Heart left ventricle (tissue), 16 donors: ENCODE results near the gene FRMD1. TPM values are rescaled to one million over a fixed set of nuclear protein-coding genes. Genes with fewer than 3 reads are reported as not detected.

Experiments used
- ATAC-seq, 4 donors: fragments of 200-7000 bp; cut with Tn5 transposase; one replicate each; pipeline ENCODE4 v1.9.1; 2020 to 2022; ENCODE audit warnings: moderate library complexity in 4 of 4, mild to moderate bottlenecking in 3 of 4, moderate number of reproducible peaks in 1 of 4
- DNase-seq, 5 donors: peaks; one replicate each; pipeline ENCODE4 v3.0.0-alpha.2; 2020
- H3K27ac ChIP-seq, 12 donors: fragments of 200-600 bp; sonication (generic) in 4 of 12; one replicate each; pipeline versions ENCODE4 v1.5.0 to v1.8.0; 2016 to 2022; ENCODE audit warnings: mild to moderate bottlenecking in 2 of 12
- H3K27me3 ChIP-seq, 9 donors: fragments of 200-600 bp; sonication (generic) in 2 of 9; one replicate each; pipeline versions ENCODE4 v1.5.1 to v1.8.0; 2016 to 2022; ENCODE audit warnings: mild to moderate bottlenecking in 3 of 9
- H3K36me3 ChIP-seq, 9 donors: fragments of 200-600 bp; sonication (generic) in 2 of 9; one replicate each; pipeline versions ENCODE4 v1.5.0 to v1.8.0; 2018 to 2022; ENCODE audit warnings: mild to moderate bottlenecking in 2 of 9
- H3K4me1 ChIP-seq, 12 donors: fragments of 200-600 bp; sonication (generic) in 4 of 12; one replicate each; pipeline versions ENCODE4 v1.5.0 to v1.8.0; 2016 to 2022; ENCODE audit warnings: mild to moderate bottlenecking in 3 of 12
- H3K4me3 ChIP-seq, 12 donors: fragments of 200-600 bp; sonication (generic) in 4 of 12; one replicate each; pipeline versions ENCODE4 v1.5.0 to v1.8.0; 2017 to 2022; ENCODE audit warnings: mild to moderate bottlenecking in 9 of 12, moderate library complexity in 4 of 12
- H3K9me3 ChIP-seq, 12 donors: fragments of 200-600 bp; sonication (generic) in 4 of 12; one replicate each; pipeline versions ENCODE4 v1.5.0 to v1.8.0; 2016 to 2022; ENCODE audit warnings: mild to moderate bottlenecking in 1 of 12
- POLR2A ChIP-seq, 2 donors: fragments of 450-650 bp; IDR thresholded peaks; one replicate each; pipeline ENCODE4 v1.6.1; 2017; ENCODE audit warnings: antibody characterized with exemption in 2 of 2, mild to moderate bottlenecking in 2 of 2, moderate library complexity in 2 of 2
- WGBS, 4 donors: extraction: QIAGEN DNeasy Blood & Tissue Kit in 2 of 4; methylation state at CpG; one replicate each; pipeline versions ENCODE4 v1.1.5 to v1.1.7; 2013 to 2018; 5-methylcytosine and 5-hydroxymethylcytosine counted together
- intact Hi-C, 10 donors: fragments of 100-400 bp; cut with DNase I; formaldehyde crosslinking; loops; one replicate each; pipeline versions ENCODE4 v1.11.1 to v1.14.2; 2022
- polyA plus RNA-seq, 2 donors: library from polyadenylated mRNA; stranded (reverse); fragments of 200-250 nt; gene quantifications; one replicate each; pipeline ENCODE4 v1.2.3, GENCODE V29; 2013
- total RNA-seq, 9 donors: library from RNA; depleted of rRNA in 2 of 9; stranded (reverse); fragments of >200 nt in 2 of 9; fragmentation: NEBNext Ultra II Directional in 3 of 9; extraction: Animal tissue kit (Norgen Biotek cat#: 25700) in 3 of 9; gene quantifications; one replicate each; pipeline versions ENCODE4 v1.1.0 to v1.2.4, GENCODE V29; 2016 to 2023
- TF ChIP-seq, protein P1 (sequence below), 12 donors: fragments of 200-600 bp; sonication (generic) in 4 of 12; IDR thresholded peaks; one replicate each; pipeline versions ENCODE4 v1.5.0 to v1.8.0; 2018 to 2022; ENCODE audit warnings: antibody characterized with exemption in 12 of 12, mild to moderate bottlenecking in 5 of 12
- donor health status: ischemic (EF 13 %, LVEDD 7.1; RV severe dilation, severe dysfunction).
- donor health status: healthy with polysubstance abuse.
- donor health status: DM: no; HTN: yes; CAD: no.
- donor health status: DM: no; HTN: no; CAD: no.
- donor health status: ischemic (EF 25% LVEDD 6.9; RV normal size, moderate dysfunction).
- donor health status: ischemic (EF 25% LVEDD 5.7; RV mildly dilated, moderate dysfunction).
- donor health status: healthy.
- donor health status: DM: yes; HTN: yes; CAD: no.
- donor health status: ischemic (EF 35%, LVEDD 5.7; RV mildly dilated, moderate dysfunction).
- donor health status: nonischemic (EF 11% LVEDD 7.7; RV severe dilation, severe dysfunction).
- donor health status: DM: yes; HTN: yes; CAD: no.
- donor health status: PGD.
- donor health status: ischemic (EF 29% LVEDD 5.4; RV normal size, mild dysfunction).
- donor health status: nonischemic (EF 23%, LVEDD 6.1; RV moderate dilation, normal function).

Gene FRMD1
- total and polyA plus RNA-seq, 11 donors: 0.04 to 0.50 (median 0.14) TPM; not detected in 7

DNA sequence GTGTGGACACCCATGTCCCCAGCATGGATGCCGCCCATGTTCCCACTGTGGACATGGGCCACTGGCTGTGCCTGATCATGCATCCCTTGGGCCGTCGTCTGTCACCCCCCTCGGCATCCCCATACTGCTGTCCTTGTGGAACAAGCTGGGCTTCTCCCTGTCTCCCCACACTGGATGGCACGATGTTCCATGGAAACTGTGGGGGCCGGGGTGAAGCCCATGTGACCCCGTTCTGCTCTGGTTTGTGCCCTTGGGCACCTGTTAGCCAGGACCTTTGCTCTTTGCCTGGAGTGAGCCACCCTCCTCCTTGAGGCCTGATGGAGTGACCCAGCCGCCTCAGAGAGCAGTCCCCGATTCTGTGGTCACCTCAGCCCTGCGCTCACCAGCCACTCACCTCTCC lies 7.6 kb upstream of the FRMD1 start:
- Histone ChIP-seq H3K4me3 (no peak overlapping the region), H3K4me1 (peaks cover 0 to 15% (median 8%) of the 10 kb centered on the region in 12 donors), H3K36me3 (no peaks in the 10 kb centered on the region), H3K27ac (no peak overlapping the region), H3K9me3 (no peaks in the 10 kb centered on the region), H3K27me3 (no peaks in the 10 kb centered on the region)
- no peak for ATAC-seq
- 93 to 98% (median 96%) methylated on average over 10 of the region's 10 CpGs for WGBS, 4 donors
- no peak for TF ChIP-seq POLR2A (IDR thresholded peaks at IDR 0.05)
- TF ChIP-seq, protein P1, sequence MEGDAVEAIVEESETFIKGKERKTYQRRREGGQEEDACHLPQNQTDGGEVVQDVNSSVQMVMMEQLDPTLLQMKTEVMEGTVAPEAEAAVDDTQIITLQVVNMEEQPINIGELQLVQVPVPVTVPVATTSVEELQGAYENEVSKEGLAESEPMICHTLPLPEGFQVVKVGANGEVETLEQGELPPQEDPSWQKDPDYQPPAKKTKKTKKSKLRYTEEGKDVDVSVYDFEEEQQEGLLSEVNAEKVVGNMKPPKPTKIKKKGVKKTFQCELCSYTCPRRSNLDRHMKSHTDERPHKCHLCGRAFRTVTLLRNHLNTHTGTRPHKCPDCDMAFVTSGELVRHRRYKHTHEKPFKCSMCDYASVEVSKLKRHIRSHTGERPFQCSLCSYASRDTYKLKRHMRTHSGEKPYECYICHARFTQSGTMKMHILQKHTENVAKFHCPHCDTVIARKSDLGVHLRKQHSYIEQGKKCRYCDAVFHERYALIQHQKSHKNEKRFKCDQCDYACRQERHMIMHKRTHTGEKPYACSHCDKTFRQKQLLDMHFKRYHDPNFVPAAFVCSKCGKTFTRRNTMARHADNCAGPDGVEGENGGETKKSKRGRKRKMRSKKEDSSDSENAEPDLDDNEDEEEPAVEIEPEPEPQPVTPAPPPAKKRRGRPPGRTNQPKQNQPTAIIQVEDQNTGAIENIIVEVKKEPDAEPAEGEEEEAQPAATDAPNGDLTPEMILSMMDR (IDR thresholded peaks at IDR 0.05): no peak
- intact Hi-C loops: no loop called here
- peak in 3 of 5 donors; percentile 6 to 48 (median 18) for DNase-seq

DNA sequence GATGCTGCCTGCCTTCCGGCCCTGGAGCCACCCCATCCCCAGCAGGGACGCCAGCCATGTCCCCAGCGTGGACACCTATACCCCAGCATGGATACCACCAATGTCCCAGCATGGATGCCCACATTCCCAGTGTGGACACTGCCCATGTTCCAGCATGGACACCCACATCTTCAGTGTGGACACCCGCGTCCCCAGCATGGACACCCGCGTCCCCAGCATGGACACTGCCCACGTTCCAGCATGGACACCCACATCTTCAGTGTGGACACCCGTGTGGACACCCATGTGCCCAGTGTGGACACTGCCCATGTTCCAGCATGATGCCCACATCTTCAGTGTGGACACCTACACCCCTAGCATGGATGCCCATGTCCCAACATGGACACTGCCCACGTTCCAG lies 7.1 kb upstream of the FRMD1 start:
- no peak overlapping the region for H3K4me3 ChIP-seq
- DNase-seq (peak in 1 of 5 donors; percentile 4), ATAC-seq (no peak)
- WGBS, 4 donors: 87 to 97% (median 96%) methylated on average over 10 of the region's 10 CpGs
- H3K36me3 ChIP-seq: no peaks in the 10 kb centered on the region
- TF ChIP-seq, protein P1 (IDR thresholded peaks at IDR 0.05): no peak
- TF ChIP-seq POLR2A (IDR thresholded peaks at IDR 0.05): no peak
- H3K4me1 ChIP-seq: peaks cover 0 to 15% (median 8%) of the 10 kb centered on the region in 12 donors
- no peaks in the 10 kb centered on the region for H3K9me3 ChIP-seq
- no peak overlapping the region for H3K27ac ChIP-seq
- intact Hi-C loops: no loop called here
- no peaks in the 10 kb centered on the region for H3K27me3 ChIP-seq

DNA sequence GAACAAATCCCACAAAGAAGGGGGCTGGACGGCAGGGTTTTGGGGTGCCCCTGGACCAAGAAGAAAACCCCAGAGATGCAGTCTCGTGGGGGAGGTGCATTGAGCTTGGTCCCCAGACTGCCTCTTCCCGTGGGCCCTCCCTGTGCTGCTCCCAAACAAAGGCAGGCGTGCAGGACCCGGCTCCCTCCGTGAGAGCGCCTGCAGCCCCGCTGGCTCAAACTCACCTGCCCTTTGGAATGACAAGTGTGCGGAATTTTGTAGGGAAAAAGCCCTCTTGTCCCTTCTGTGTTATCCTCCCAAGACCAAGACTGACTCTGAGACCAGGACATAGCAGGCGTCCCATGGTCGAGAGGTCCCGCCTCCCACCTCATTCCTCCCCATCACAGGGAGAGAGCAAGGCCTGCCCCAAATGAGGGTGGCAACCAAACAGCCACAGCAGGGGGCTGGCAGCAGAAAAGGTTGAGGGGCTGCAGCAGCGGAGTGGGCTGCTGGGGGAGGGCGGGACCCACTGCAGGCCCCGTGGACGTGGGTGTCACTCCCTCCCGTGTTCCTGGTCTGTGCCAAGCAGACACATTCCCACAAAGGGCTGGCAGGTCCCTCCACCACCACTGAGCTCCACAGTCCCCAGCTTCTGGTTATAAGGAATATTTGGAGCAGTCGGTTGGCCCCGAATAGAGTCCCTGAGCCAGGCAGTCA lies 5.6 kb upstream of the FRMD1 start:
- no peaks in the 10 kb centered on the region for H3K36me3 ChIP-seq
- 86 to 92% (median 91%) methylated on average over 17 to 19 of the region's 19 CpGs for WGBS, 4 donors
- H3K27me3 ChIP-seq: no peaks in the 10 kb centered on the region
- TF ChIP-seq, protein P1 (IDR thresholded peaks at IDR 0.05): no peak
- TF ChIP-seq POLR2A (IDR thresholded peaks at IDR 0.05): no peak
- peaks cover 0 to 15% (median 8%) of the 10 kb centered on the region in 12 donors for H3K4me1 ChIP-seq
- H3K9me3 ChIP-seq: no peaks in the 10 kb centered on the region
- intact Hi-C loops: no loop called here
- no peak overlapping the region for H3K4me3 ChIP-seq
- H3K27ac ChIP-seq: no peak overlapping the region
- DNase-seq: no peak
- no peak for ATAC-seq

- Histone ChIP-seq H3K27me3 (no peaks in the 10 kb centered on the region), H3K27ac (no peak overlapping the region), H3K4me3 (no peak overlapping the region), H3K4me1 (peaks cover 0 to 18% (median 9%) of the 10 kb centered on the region in 12 donors), H3K9me3 (no peaks in the 10 kb centered on the region), H3K36me3 (no peaks in the 10 kb centered on the region)
- TF ChIP-seq POLR2A (IDR thresholded peaks at IDR 0.05): no peak
- TF ChIP-seq, protein P1 (IDR thresholded peaks at IDR 0.05): no peak
- ATAC-seq (no peak), DNase-seq (no peak)
- intact Hi-C loops: no loop called here
- 68 to 82% (median 68%) methylated on average over 4 to 5 of the region's 5 CpGs for WGBS, 4 donors
Observed at GRCh38 chr6:168083514-168083885, 4.5 kb upstream of the FRMD1 start.
